Body of pancreas (tissue), 4 donors: ENCODE measurements around the gene ADTRP. TPM values are rescaled to one million over a fixed set of nuclear protein-coding genes. Genes with fewer than 3 reads are reported as not detected.

Experiments used
- ATAC-seq: fragments of 150-250 bp; one replicate; pipeline ENCODE4 v1.9.1; 2016
- DNase-seq, 4 donors: peaks; one replicate each; pipeline ENCODE4 v3.0.0-alpha.2; 2019
- H3K27ac ChIP-seq, 4 donors: fragments of 200-600 bp; sonication (generic); 1 replicate in 3 of 4; 2 replicates in 1 of 4; pipeline versions ENCODE4 v1.5.1 to v1.6.1; 2016 to 2019; ENCODE audit warnings: mild to moderate bottlenecking in 1 of 4, mixed read lengths in 1 of 4, moderate library complexity in 1 of 4
- H3K27me3 ChIP-seq, 2 donors: fragments of 200-600 bp; sonication (generic); one replicate each; pipeline ENCODE4 v1.6.0; 2016; ENCODE audit warnings: mild to moderate bottlenecking in 1 of 2
- H3K36me3 ChIP-seq, 2 donors: fragments of 200-600 bp; sonication (generic); replicated peaks in 1 of 2; 2 replicates each; pipeline ENCODE4 v1.5.1; 2016; ENCODE audit warnings: low read depth in 2 of 2; ENCODE audit not compliant: insufficient read depth in 1 of 2
- H3K4me1 ChIP-seq: fragments of 200-600 bp; sonication (generic); one replicate; pipeline ENCODE4 v1.6.0; 2016
- H3K4me3 ChIP-seq, 2 donors: fragments of 200-600 bp; sonication (generic); 1 replicate in 1 of 2; 2 replicates in 1 of 2; pipeline ENCODE4 v1.5.1; 2016 to 2019
- H3K9me3 ChIP-seq, 3 donors: fragments of 200-600 bp; sonication (generic); 1 replicate in 2 of 3; 2 replicates in 1 of 3; pipeline ENCODE4 v1.5.1; 2016
- POLR2A ChIP-seq, 3 donors: fragments of 450-650 bp; IDR thresholded peaks; one replicate each; pipeline ENCODE4 v1.6.1; 2016; ENCODE audit warnings: antibody characterized with exemption in 3 of 3, mild to moderate bottlenecking in 2 of 3
- WGBS, 2 donors: methylation state at CpG; one replicate each; pipeline ENCODE4 v1.1.5; 2017; 5-methylcytosine and 5-hydroxymethylcytosine counted together
- intact Hi-C: fragments of 100-400 bp; cut with DNase I; formaldehyde crosslinking; loops from one replicate; pipeline ENCODE4 v1.15.1; 2023
- total RNA-seq, 2 donors: library from RNA; depleted of rRNA; stranded (reverse); fragments of >200 nt; gene quantifications; one replicate each; pipeline ENCODE4 v1.1.0, GENCODE V29; 2016
- TF ChIP-seq, protein P1 (sequence below), 7 experiments: fragments of 450-650 bp in 4 of 7; fragments of 200-600 bp in 3 of 7; sonication (generic) in 3 of 7; IDR thresholded peaks; one replicate each; pipeline ENCODE4 v1.5.1; 2016 to 2019; ENCODE audit warnings: antibody characterized with exemption in 7 of 7

Gene ADTRP
- total RNA-seq, 2 donors from 2014 or later, result not detected

GRCh38 chr6:11785415-11785773 is 6.8 kb upstream of the ADTRP start:
- WGBS, 2 donors, result 11 to 13% methylated on average over 5 of the region's 5 CpGs
- Histone ChIP-seq H3K4me1 (peaks cover 16% of the 10 kb centered on the region), H3K9me3 (no peaks in the 10 kb centered on the region), H3K27me3 (no peaks in the 10 kb centered on the region), H3K27ac (peak overlapping the region in 3 of 4 donors; percentile 20 to 66 (median 52)), H3K36me3 (no peaks in the 10 kb centered on the region), H3K4me3 (no peak overlapping the region)
- intact Hi-C loops, result no loop called here
- DNase-seq (peak; percentile 33 to 58 (median 48)), ATAC-seq (peak; percentile 66)
- no peak for TF ChIP-seq POLR2A (IDR thresholded peaks at IDR 0.05)
- TF ChIP-seq, protein P1, sequence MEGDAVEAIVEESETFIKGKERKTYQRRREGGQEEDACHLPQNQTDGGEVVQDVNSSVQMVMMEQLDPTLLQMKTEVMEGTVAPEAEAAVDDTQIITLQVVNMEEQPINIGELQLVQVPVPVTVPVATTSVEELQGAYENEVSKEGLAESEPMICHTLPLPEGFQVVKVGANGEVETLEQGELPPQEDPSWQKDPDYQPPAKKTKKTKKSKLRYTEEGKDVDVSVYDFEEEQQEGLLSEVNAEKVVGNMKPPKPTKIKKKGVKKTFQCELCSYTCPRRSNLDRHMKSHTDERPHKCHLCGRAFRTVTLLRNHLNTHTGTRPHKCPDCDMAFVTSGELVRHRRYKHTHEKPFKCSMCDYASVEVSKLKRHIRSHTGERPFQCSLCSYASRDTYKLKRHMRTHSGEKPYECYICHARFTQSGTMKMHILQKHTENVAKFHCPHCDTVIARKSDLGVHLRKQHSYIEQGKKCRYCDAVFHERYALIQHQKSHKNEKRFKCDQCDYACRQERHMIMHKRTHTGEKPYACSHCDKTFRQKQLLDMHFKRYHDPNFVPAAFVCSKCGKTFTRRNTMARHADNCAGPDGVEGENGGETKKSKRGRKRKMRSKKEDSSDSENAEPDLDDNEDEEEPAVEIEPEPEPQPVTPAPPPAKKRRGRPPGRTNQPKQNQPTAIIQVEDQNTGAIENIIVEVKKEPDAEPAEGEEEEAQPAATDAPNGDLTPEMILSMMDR (IDR thresholded peaks at IDR 0.05), result no peak

DNA sequence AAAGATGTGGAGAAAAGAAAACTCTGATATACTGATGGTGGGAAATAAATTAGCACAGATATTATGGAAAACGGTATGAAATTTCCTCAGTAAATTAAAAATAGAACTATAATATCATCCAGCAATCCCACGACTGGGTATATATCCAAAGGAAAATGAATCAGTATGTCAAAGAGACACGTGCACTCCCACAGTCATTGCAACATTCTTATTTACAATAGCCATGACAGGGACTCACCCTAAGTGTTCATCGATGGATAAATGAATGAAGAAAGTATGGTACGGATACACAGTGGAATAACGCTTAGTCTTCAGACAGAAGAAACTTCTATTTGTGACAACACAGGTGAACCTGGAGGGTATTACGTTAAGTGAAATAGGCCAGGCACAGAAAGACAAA is 5.7 kb upstream of the ADTRP start:
- no peak for TF ChIP-seq POLR2A (IDR thresholded peaks at IDR 0.05)
- TF ChIP-seq, protein P1 (IDR thresholded peaks at IDR 0.05), result no peak
- Histone ChIP-seq H3K4me1 (peaks cover 16% of the 10 kb centered on the region), H3K27me3 (no peaks in the 10 kb centered on the region), H3K9me3 (no peaks in the 10 kb centered on the region), H3K36me3 (no peaks in the 10 kb centered on the region), H3K4me3 (no peak overlapping the region), H3K27ac (no peak overlapping the region)
- 73 to 82% methylated on average over 7 of the region's 7 CpGs for WGBS, 2 donors
- DNase-seq (no peak), ATAC-seq (no peak)
- intact Hi-C loops, result no loop called here

GRCh38 chr6:11783524-11784064 is 5.0 kb upstream of the ADTRP start:
- H3K4me3 ChIP-seq, result no peak overlapping the region
- H3K27ac ChIP-seq, result no peak overlapping the region
- 73 to 80% methylated on average over 6 of the region's 6 CpGs for WGBS, 2 donors
- H3K9me3 ChIP-seq, result no peaks in the 10 kb centered on the region
- no peaks in the 10 kb centered on the region for H3K36me3 ChIP-seq
- peaks cover 16% of the 10 kb centered on the region for H3K4me1 ChIP-seq
- intact Hi-C loops, result no loop called here
- H3K27me3 ChIP-seq, result no peaks in the 10 kb centered on the region
- ATAC-seq (no peak), DNase-seq (no peak)
- TF ChIP-seq, protein P1 (IDR thresholded peaks at IDR 0.05), result no peak
- TF ChIP-seq POLR2A (IDR thresholded peaks at IDR 0.05), result no peak

DNA sequence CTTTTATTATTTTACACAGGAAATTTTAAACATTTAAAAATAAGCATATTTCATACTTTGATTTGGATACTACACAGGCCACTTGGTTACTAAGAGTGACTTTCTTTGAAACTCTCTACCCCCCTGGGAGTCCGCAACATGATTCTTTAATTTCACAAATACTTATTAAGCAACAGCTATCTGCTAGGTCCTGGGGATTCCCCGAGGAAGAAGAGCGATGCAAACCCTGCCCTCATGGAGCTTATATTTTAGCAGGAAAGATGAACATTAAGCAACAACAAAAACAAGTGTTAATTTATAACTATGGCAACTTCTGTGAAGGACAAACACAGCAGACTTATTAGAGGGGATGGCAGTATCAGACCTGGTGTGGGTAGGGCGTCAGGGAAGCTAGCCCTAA is 3.9 kb upstream of the ADTRP start:
- intact Hi-C loops, result no loop called here
- DNase-seq (no peak), ATAC-seq (no peak)
- H3K4me3 ChIP-seq, result no peak overlapping the region
- WGBS, 2 donors, result 75 to 97% methylated on average over 4 of the region's 4 CpGs
- no peak overlapping the region for H3K27ac ChIP-seq
- TF ChIP-seq POLR2A (IDR thresholded peaks at IDR 0.05), result no peak
- TF ChIP-seq, protein P1 (IDR thresholded peaks at IDR 0.05), result no peak
- H3K9me3 ChIP-seq, result no peaks in the 10 kb centered on the region
- peaks cover 16% of the 10 kb centered on the region for H3K4me1 ChIP-seq
- H3K27me3 ChIP-seq, result no peaks in the 10 kb centered on the region
- H3K36me3 ChIP-seq, result no peaks in the 10 kb centered on the region

- 67 to 77% methylated on average over 2 of the region's 2 CpGs for WGBS, 2 donors
These were observed 1.5 kb upstream of the ADTRP start for GRCh38 chr6:11780097-11780428.

More at GRCh38 chr6:11780097-11780428, 1.5 kb upstream of the ADTRP start:
- no peaks in the 10 kb centered on the region for H3K9me3 ChIP-seq
- no peak for TF ChIP-seq POLR2A (IDR thresholded peaks at IDR 0.05)
- TF ChIP-seq, protein P1 (IDR thresholded peaks at IDR 0.05), result no peak
- H3K4me3 ChIP-seq, result no peak overlapping the region
- no peaks in the 10 kb centered on the region for H3K36me3 ChIP-seq
- peaks cover 3% of the 10 kb centered on the region for H3K4me1 ChIP-seq
- H3K27ac ChIP-seq, result no peak overlapping the region
- ATAC-seq (no peak), DNase-seq (no peak)
- no peaks in the 10 kb centered on the region for H3K27me3 ChIP-seq
- intact Hi-C loops, result no loop called here
